Right lobe of liver (tissue), 4 donors: ENCODE data around the gene GABRR1.

ENCODE experiments used
- CTCF ChIP-seq, 4 donors: fragments of 200-600 bp in 3 of 4; fragments of 450-650 bp in 1 of 4; IDR thresholded peaks; one replicate each; pipeline versions ENCODE4 v1.5.1 to v1.8.0; 2016 to 2022; ENCODE audit warnings: antibody characterized with exemption in 4 of 4, mild to moderate bottlenecking in 2 of 4
- POLR2A ChIP-seq: fragments of 450-650 bp; IDR thresholded peaks from one replicate; pipeline ENCODE4 v1.6.1; 2017; ENCODE audit warnings: antibody characterized with exemption, mild to moderate bottlenecking
- donor health status: DM: no; HTN: no; CAD: no.
- donor health status: DM: no; HTN: no; CAD: no.
- donor health status: DM: no; HTN: yes; CAD: no.

GRCh38 chr6:89148016-89148750 is 69.0 kb downstream of the GABRR1 start:
- TF ChIP-seq CTCF (IDR thresholded peaks at IDR 0.05) (no peak), POLR2A (no peak)
